ENCODE data around the gene ANKS1A.
"Not testable (repeated sequence)": the region's sequence is repeated elsewhere in the genome, so short reads cannot be mapped to it uniquely, and the experiment has no call there.

Gene ANKS1A

GRCh38 chr6:35089216-35089934 lies 200.3 kb downstream of the ANKS1A start:
- DNase-seq: no peak

GRCh38 chr6:35089935-35090505 lies 201.0 kb downstream of the ANKS1A start:
- peak; percentile 2 for DNase-seq

- DNase-seq: no peak
These were observed 201.7 kb downstream of the ANKS1A start for GRCh38 chr6:35090734-35091133.

GRCh38 chr6:35091346-35092083 lies 202.5 kb downstream of the ANKS1A start:
- DNase-seq: no peak

- DNase-seq: no peak
These were observed 203.5 kb downstream of the ANKS1A start for GRCh38 chr6:35092362-35093117.

- DNase-seq: no peak
These were observed 204.0 kb downstream of the ANKS1A start for GRCh38 chr6:35093118-35093445.

GRCh38 chr6:35093783-35094182 lies 204.7 kb downstream of the ANKS1A start:
- DNase-seq: no peak

GRCh38 chr6:35094183-35094582 lies 205.1 kb downstream of the ANKS1A start:
- DNase-seq: no peak

GRCh38 chr6:35096129-35096862 lies 207.2 kb downstream of the ANKS1A start:
- no peak for DNase-seq

GRCh38 chr6:35099116-35099515 lies 210.1 kb downstream of the ANKS1A start:
- no peak for DNase-seq

- no peak for DNase-seq
These were observed 216.0 kb downstream of the ANKS1A start for GRCh38 chr6:35105078-35105477.

- DNase-seq: not testable (repeated sequence)
These were observed 217.0 kb downstream of the ANKS1A start for GRCh38 chr6:35106061-35106460.

GRCh38 chr6:35107208-35107607 lies 218.2 kb downstream of the ANKS1A start:
- not testable (repeated sequence) for DNase-seq

- not testable (repeated sequence) for DNase-seq
These were observed 218.7 kb downstream of the ANKS1A start for GRCh38 chr6:35107761-35108160.

- DNase-seq: no peak
These were observed 219.3 kb downstream of the ANKS1A start for GRCh38 chr6:35108309-35108885.

GRCh38 chr6:35120746-35121145 lies 231.7 kb downstream of the ANKS1A start:
- DNase-seq: no peak

- DNase-seq: no peak
These were observed 235.3 kb downstream of the ANKS1A start for GRCh38 chr6:35124356-35124755.

GRCh38 chr6:35128042-35128441 lies 239.0 kb downstream of the ANKS1A start:
- no peak for DNase-seq

GRCh38 chr6:35128496-35128895 lies 239.4 kb downstream of the ANKS1A start:
- no peak for DNase-seq

GRCh38 chr6:35136185-35136584 lies 247.1 kb downstream of the ANKS1A start:
- DNase-seq: no peak

- not testable (repeated sequence) for DNase-seq
These were observed 249.1 kb downstream of the ANKS1A start for GRCh38 chr6:35138191-35138590.

- DNase-seq: no peak
These were observed 250.4 kb downstream of the ANKS1A start for GRCh38 chr6:35139470-35139869.

Data from KG1 (cell line).